ENCODE measurements around the gene BCL6B. TPM values are rescaled to one million over a fixed set of nuclear protein-coding genes. Genes with fewer than 3 reads are reported as not detected.

BCL6B gene
- total RNA-seq, 1 experiment from 2014 or later, result 0.18 TPM

DNA sequence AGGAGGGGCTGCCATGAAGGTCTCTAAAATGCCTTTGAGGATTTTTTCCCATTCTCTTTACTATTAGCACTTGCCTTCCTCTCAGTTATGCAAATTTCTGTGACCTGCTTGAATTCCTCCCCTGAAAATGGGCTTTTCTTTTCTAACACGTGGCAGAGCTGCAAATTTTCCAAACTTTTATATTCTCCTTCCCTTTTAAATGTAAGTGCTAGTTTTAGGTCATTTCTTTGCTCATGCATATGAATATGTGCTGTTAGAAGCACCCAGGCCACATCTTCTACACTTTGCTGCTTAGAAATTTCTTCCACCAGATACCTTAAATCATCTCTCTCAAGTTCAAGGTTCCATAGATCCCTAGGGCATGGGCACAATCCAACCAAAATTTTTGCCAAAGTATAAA, 45.4 kb downstream of the BCL6B start:
- ChIA-PET POLR2A (no interaction called here), CTCF (no interaction called here)
- no peaks in the 10 kb centered on the region for H3K9me3 ChIP-seq (ENCODE audit: control insufficient read depth, insufficient read depth, low read depth, low read length)
- no peaks in the 10 kb centered on the region for H3K27me3 ChIP-seq (ENCODE audit: control insufficient read depth, insufficient read depth, low read length)
- no peaks in the 10 kb centered on the region for H3K36me3 ChIP-seq (ENCODE audit: control insufficient read depth, insufficient read depth, low read length)
- no peaks in the 10 kb centered on the region for H3K4me1 ChIP-seq (ENCODE audit: control insufficient read depth, insufficient read depth, low read length)
- in situ Hi-C loops (cut with HindIII; ENCODE audit: low pct_unique_long_range_greater_than_20kb, low sequenced_read_pairs) (no loop called here), intact Hi-C loops (cut with micrococcal nuclease; ENCODE audit: unreplicated experiment) (no loop called here)
- no peak for DNase-seq (ENCODE audit: low read depth, low spot score)
- TF ChIP-seq SIN3A (IDR thresholded peaks at IDR 0.05; ENCODE audit: borderline replicate concordance, insufficient read depth, low read depth, low read length), result no peak
- TF ChIP-seq, protein P1, sequence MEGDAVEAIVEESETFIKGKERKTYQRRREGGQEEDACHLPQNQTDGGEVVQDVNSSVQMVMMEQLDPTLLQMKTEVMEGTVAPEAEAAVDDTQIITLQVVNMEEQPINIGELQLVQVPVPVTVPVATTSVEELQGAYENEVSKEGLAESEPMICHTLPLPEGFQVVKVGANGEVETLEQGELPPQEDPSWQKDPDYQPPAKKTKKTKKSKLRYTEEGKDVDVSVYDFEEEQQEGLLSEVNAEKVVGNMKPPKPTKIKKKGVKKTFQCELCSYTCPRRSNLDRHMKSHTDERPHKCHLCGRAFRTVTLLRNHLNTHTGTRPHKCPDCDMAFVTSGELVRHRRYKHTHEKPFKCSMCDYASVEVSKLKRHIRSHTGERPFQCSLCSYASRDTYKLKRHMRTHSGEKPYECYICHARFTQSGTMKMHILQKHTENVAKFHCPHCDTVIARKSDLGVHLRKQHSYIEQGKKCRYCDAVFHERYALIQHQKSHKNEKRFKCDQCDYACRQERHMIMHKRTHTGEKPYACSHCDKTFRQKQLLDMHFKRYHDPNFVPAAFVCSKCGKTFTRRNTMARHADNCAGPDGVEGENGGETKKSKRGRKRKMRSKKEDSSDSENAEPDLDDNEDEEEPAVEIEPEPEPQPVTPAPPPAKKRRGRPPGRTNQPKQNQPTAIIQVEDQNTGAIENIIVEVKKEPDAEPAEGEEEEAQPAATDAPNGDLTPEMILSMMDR (IDR thresholded peaks at IDR 0.05), result no peak
- H3K4me3 ChIP-seq (ENCODE audit: low read depth in 2 of 2, low read length in 2 of 2), result no peak overlapping the region
- BruUV-seq (replicated peaks), result no TSS peak
- no peak for ATAC-seq
- no peak overlapping the region for H3K27ac ChIP-seq (ENCODE audit: low read length)

DNA sequence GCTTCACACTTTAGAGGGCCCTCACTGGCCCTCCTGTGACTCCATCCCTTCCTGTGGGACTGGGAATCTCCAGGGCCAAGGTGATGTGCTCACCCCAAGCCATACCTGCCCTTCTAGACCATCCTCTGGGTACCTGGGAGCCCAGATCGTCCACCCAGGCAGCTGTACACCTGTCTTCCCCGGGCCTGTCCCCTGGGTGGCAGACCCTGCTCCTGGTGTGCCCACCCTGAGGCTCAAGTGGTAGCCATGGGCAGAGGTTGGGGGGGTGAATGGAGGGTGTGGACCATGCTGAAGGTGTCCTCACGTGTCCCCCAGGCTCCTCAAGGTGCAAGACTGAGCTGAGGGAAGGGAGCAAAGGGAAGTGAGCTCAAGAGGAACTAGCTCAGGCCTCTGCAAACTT, 47.9 kb downstream of the BCL6B start:
- ChIA-PET POLR2A (no interaction called here), CTCF (no interaction called here)
- DNase-seq (ENCODE audit: low read depth, low spot score) (no peak), ATAC-seq (no peak)
- BruUV-seq (replicated peaks), result no TSS peak
- H3K27ac ChIP-seq (ENCODE audit: low read length), result no peak overlapping the region
- H3K4me3 ChIP-seq (ENCODE audit: low read depth in 2 of 2, low read length in 2 of 2), result no peak overlapping the region
- no peaks in the 10 kb centered on the region for H3K36me3 ChIP-seq (ENCODE audit: control insufficient read depth, insufficient read depth, low read length)
- H3K9me3 ChIP-seq (ENCODE audit: control insufficient read depth, insufficient read depth, low read depth, low read length), result no peaks in the 10 kb centered on the region
- in situ Hi-C loops (cut with HindIII; ENCODE audit: low pct_unique_long_range_greater_than_20kb, low sequenced_read_pairs), result no loop called here
- H3K27me3 ChIP-seq (ENCODE audit: control insufficient read depth, insufficient read depth, low read length), result no peaks in the 10 kb centered on the region
- no peak for TF ChIP-seq TCF7L2 (IDR thresholded peaks at IDR 0.05; ENCODE audit: low read depth, low read length)
- TF ChIP-seq SIN3A (IDR thresholded peaks at IDR 0.05; ENCODE audit: borderline replicate concordance, insufficient read depth, low read depth, low read length), result no peak
- TF ChIP-seq, protein P1 (IDR thresholded peaks at IDR 0.05), result no peak
- TF ChIP-seq POLR2AphosphoS5 (IDR thresholded peaks at IDR 0.05; ENCODE audit: low read depth, low read length), result no peak
- TF ChIP-seq REST (IDR thresholded peaks at IDR 0.05; ENCODE audit: insufficient read depth in 1 of 2, low read depth in 2 of 2, low read length in 1 of 2), result no peak
- intact Hi-C loops (cut with micrococcal nuclease; ENCODE audit: unreplicated experiment), result no loop called here
- no peaks in the 10 kb centered on the region for H3K4me1 ChIP-seq (ENCODE audit: control insufficient read depth, insufficient read depth, low read length)

DNA sequence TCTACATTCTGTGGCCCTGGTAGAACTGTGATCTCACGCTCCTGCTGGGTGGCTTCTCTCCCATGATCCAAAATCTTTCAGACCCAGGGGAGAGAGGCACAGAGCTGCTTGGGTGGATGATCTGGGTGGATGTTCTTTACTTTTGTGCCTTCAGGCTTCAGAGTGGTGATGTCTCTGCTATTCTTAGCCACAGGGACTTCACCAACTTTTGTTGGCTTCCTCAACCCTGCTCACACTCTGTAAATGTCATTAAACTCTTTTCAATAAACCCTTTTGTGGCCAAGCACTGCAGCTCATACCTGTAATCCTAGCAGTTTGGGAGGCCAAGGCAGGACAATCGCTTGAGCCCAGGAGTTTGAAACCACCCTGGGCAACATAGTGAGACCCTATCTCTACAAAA, 49.6 kb downstream of the BCL6B start:
- in situ Hi-C loops (cut with HindIII; ENCODE audit: low pct_unique_long_range_greater_than_20kb, low sequenced_read_pairs) (no loop called here), intact Hi-C loops (cut with micrococcal nuclease; ENCODE audit: unreplicated experiment) (no loop called here)
- Histone ChIP-seq H3K27me3 (ENCODE audit: control insufficient read depth, insufficient read depth, low read length) (no peaks in the 10 kb centered on the region), H3K27ac (ENCODE audit: low read length) (no peak overlapping the region), H3K4me3 (ENCODE audit: low read depth in 2 of 2, low read length in 2 of 2) (no peak overlapping the region), H3K4me1 (ENCODE audit: control insufficient read depth, insufficient read depth, low read length) (no peaks in the 10 kb centered on the region), H3K36me3 (ENCODE audit: control insufficient read depth, insufficient read depth, low read length) (no peaks in the 10 kb centered on the region), H3K9me3 (ENCODE audit: control insufficient read depth, insufficient read depth, low read depth, low read length) (no peaks in the 10 kb centered on the region)
- BruUV-seq (replicated peaks), result no TSS peak
- no peak for ATAC-seq
- CTCF ChIA-PET, result interaction anchor here (0.5 kb wide), 1 partner anchor 129 kb away, joined by 3 read pairs; no protein-coding TSS in a partner anchor
- POLR2A ChIA-PET, result no interaction called here
- TF ChIP-seq SIN3A (IDR thresholded peaks at IDR 0.05; ENCODE audit: borderline replicate concordance, insufficient read depth, low read depth, low read length) (no peak), REST (IDR thresholded peaks at IDR 0.05; ENCODE audit: insufficient read depth in 1 of 2, low read depth in 2 of 2, low read length in 1 of 2) (no peak), TCF7L2 (IDR thresholded peaks at IDR 0.05; ENCODE audit: low read depth, low read length) (no peak), POLR2AphosphoS5 (IDR thresholded peaks at IDR 0.05; ENCODE audit: low read depth, low read length) (no peak)
- TF ChIP-seq, protein P1 (IDR thresholded peaks at IDR 0.05), result no peak
- DNase-seq (ENCODE audit: low read depth, low spot score), result no peak

Measured in Panc1 (cell line).